ENCODE results near the gene ERICH4.
A peak's percentile ranks its signal among the peaks of the same experiment; 100 is the strongest.
"Not testable (repeated sequence)": the region's sequence is repeated elsewhere in the genome, so short reads cannot be mapped to it uniquely, and the experiment has no call there.

The ERICH4 gene

GRCh38 chr19:41435936-41436673 lies 6.9 kb upstream of the ERICH4 start:
- DNase-seq (ENCODE audit: low spot score): no peak

- DNase-seq (ENCODE audit: low spot score): no peak
Measured at GRCh38 chr19:41436674-41436951, 6.3 kb upstream of the ERICH4 start.

GRCh38 chr19:41437944-41438574 lies 4.9 kb upstream of the ERICH4 start:
- no peak for DNase-seq (ENCODE audit: low spot score)

GRCh38 chr19:41439441-41440222 lies 3.3 kb upstream of the ERICH4 start, which contains the start of gene DMAC2:
DMAC2 (minus strand) TSS chr19:41439912; CDS start chr19:41439899, 13 bp downstream.
- DNase-seq (ENCODE audit: low spot score): peak; percentile 94

GRCh38 chr19:41441321-41441945 lies 1.5 kb upstream of the ERICH4 start:
- DNase-seq (ENCODE audit: low spot score): no peak

- DNase-seq (ENCODE audit: low spot score): no peak
Measured at GRCh38 chr19:41443813-41444455, 978 bp downstream of the ERICH4 start.

GRCh38 chr19:41445575-41445974 lies 2.6 kb downstream of the ERICH4 start:
- no peak for DNase-seq (ENCODE audit: low spot score)

GRCh38 chr19:41447732-41448332 lies 4.9 kb downstream of the ERICH4 start:
- no peak for DNase-seq (ENCODE audit: low spot score)

- peak; percentile 66 for DNase-seq (ENCODE audit: low spot score)
Measured at GRCh38 chr19:41449079-41449864, 6.3 kb downstream of the ERICH4 start.

- no peak for DNase-seq (ENCODE audit: low spot score)
Measured at GRCh38 chr19:41449865-41450178, 6.9 kb downstream of the ERICH4 start.

- no peak for DNase-seq (ENCODE audit: low spot score)
Measured at GRCh38 chr19:41452584-41453275, 9.8 kb downstream of the ERICH4 start.

GRCh38 chr19:41455936-41456335 lies 13.0 kb downstream of the ERICH4 start:
- no peak for DNase-seq (ENCODE audit: low spot score)

- no peak for DNase-seq (ENCODE audit: low spot score)
Measured at GRCh38 chr19:41456342-41456918, 13.5 kb downstream of the ERICH4 start.

GRCh38 chr19:41457241-41457640 lies 14.3 kb downstream of the ERICH4 start:
- DNase-seq (ENCODE audit: low spot score): peak; percentile 5

- DNase-seq (ENCODE audit: low spot score): no peak
Measured at GRCh38 chr19:41462497-41462896, 19.5 kb downstream of the ERICH4 start.

GRCh38 chr19:41463257-41464256 lies 20.6 kb downstream of the ERICH4 start:
- DNase-seq (ENCODE audit: low spot score): not testable (repeated sequence)

- DNase-seq (ENCODE audit: low spot score): no peak
Measured at GRCh38 chr19:41476583-41476982, 33.6 kb downstream of the ERICH4 start.

GRCh38 chr19:41478171-41478570 lies 35.2 kb downstream of the ERICH4 start:
- no peak for DNase-seq (ENCODE audit: low spot score)

Measured in CD4-positive, alpha-beta T cell treated with Interleukin-6 at 100 ng/mL for 8 hours (primary cell).